ENCODE results near the gene PKP4.

The PKP4 gene

DNA sequence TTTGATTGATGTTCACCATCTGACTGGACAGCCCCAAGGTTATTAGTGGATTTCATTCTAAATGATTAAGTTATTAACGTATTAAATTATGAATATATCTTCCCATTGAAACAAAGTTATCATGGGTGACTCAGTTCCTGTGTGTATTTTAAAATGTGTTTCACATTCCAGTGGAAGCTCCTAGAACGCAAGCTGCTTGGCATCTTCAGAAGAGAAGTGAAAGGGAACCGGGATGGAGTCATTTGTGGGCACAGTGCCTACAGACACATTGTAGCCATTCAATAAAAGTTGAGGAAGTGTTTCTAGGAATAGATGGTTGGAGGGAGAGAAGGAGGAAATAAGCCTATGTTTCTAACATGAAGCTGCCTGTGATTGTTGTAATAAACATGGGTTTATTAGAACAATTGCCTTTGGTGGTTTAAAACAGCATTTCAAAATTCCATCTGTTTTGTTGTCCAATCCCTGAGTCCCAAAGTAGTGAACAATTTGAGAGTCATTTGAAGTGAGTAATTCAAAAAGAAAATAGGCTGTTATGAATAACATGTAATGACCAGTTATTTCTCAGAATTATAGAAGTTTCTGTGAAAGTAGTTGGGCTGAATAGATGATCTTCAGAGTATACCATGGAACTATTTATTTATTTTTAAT is 143.5 kb downstream of the PKP4 start:
- DNase-seq (ENCODE audit: low read depth in 2 of 2) = no peak

DNA sequence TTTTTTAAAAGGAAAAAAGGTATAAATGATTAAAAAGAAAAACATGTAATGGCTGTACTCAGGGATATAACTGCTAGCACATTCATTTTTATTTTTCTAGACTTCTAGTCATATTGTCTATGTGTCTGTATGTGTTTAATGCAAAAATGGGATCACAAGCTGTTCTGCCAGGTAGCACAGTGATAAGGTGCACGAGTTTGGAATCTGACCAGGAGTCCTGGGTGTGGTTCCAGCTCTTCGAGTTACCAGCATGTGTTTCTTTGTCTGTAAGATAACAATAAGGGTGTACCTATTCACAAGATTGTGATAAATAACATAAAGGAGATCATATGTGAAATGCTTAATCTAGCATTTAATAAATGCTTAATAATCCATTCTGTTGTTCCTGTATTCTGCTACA is 145.3 kb downstream of the PKP4 start:
- no peak for DNase-seq (ENCODE audit: low read depth in 2 of 2)

DNA sequence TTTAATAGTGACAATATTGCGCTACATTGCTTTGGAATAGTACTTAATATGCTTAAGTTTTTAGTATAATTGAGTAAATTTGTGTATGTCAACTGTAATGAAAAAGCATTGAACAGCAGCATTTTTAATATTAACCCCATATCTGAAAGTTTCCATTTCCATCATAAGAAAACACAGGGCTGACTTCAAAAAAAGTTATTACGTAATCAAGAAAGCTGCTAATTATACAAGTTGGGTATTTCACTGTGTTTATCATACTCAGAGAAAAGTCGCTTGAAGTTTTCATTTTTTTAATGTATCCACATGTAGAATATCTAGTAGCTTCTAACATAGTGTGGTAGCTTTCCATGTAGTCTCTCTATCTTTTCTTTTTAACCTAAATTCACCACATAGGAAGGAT is 146.5 kb downstream of the PKP4 start:
- DNase-seq (ENCODE audit: low read depth in 2 of 2) = no peak

DNA sequence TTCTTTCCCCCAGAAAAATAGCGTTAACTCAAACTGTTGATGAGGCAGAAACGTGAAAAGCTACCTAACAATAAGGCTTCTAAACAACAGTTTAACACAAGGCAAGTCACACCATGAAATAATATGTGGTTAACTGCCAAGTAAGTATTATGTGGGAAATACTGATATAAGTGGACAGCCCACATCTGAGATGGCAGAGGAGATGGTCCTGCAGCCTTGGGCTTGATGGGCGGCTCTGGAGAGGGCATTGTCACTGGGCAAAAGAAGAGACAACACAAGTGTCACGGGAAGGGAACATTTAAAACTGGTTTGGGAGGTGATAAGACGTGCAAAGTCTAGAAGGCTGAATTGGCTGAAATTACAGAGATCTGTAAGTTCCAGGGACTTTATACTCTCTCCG is 147.2 kb downstream of the PKP4 start:
- no peak for DNase-seq (ENCODE audit: low read depth in 2 of 2)

DNA sequence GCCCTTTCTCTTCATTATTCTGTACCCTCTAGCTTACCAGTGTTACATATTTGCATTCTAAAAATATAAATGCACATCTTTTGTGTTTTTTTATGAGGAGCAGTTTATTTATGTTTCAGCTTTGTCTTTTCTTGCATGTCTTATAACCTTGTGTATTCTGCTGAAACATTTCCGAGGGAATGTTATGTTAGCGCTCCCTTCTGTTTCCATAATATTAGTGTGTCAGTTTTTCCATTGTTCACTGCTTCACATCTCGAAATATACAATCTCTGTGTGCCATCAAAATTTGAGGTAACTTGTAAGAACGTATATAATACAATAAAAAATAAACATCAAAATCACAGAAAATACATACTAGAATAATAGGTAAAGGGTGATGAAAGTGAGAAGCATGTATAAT is 153.3 kb downstream of the PKP4 start:
- no peak for DNase-seq (ENCODE audit: low read depth in 2 of 2)

DNA sequence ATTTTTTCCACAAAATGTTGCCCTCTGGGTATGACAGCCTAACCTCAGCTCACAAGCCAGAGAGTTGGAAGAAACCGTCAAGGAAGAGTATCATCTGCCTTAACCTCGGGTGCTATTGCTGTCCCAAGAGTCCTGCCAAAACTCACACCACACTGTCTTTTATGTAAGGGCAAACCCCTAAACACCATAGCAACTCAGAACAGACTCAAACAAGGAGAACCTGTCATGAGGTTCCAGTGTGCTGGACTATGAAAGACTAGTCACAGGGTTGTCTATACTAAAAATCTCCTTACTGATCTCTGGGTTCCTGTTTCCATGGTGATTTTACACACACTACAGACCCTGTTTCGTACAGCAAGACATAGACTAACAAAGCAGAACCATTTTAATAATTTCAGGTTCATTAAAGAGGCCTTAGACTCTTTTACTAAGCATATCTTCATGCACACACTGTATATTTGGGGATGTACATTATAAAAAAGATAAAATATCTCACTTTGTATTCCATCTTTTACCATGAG is 159.8 kb downstream of the PKP4 start:
- DNase-seq (ENCODE audit: low read depth in 2 of 2) = no peak

DNA sequence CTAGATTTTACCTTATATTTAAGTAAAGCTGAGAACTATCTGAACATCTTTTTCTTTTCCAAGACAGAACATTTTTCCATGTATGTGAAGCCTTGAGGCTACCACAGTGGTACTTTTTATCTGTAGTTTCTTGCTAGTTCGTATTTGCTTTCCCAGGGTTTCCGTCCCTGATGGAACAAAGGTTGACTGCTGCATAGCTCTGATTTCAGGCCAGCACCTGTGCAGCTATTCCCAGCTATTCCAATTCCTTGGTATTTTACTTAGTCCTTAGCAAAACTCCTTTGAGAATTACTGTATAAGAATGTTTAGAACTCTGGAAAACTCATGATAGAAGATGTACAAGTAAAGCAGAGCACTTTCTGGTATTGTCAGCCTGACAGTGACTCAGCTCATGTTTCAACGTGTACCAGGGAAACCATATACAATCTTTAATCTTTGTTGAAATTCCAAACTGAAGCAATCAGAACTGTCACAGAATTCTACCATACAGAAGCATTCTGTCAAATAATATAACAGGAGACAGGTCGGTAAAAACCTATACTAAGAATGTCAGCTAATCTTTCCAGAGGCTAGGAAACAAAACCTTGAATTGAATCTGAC is 162.2 kb downstream of the PKP4 start:
- DNase-seq (ENCODE audit: low read depth in 2 of 2) = no peak

DNA sequence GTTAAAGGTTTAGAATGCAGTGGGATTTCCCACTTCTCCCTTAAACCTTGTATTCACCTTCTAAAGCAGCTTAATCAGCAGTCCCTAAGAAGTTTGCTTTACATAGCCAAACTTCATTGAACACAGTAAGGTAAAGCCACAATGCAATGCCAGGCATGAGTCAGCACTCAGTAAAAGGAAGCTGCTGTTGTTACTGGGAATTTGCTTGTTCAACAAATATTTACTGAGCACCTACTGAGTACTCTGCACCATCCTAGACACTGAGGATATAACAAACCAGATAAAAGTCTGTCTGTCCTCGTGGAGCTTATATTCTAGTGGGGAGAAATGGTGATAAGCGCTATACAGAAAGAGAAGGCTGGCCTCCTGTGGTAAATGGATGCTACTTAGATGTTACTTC is 162.7 kb downstream of the PKP4 start:
- no peak for DNase-seq (ENCODE audit: low read depth in 2 of 2)

DNA sequence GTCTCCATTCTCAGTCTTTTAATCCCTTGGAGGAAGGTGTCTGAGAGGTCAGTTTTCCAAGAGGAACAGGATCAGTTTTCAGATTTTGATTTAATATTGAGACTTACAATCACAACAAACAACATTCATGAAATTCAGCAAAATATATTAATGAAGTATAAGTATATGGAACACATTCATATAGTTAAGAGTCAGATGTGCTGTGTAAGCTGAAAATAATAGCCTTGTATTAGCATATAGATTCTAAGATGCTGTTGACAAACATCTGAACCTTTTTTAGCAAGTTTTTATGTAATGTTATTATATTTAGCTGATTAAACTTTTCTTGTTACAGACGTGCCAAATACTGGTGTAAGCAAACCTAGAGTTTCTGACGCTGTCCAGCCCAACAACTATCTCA is 163.9 kb downstream of the PKP4 start:
- no peak for DNase-seq (ENCODE audit: low read depth in 2 of 2)

DNA sequence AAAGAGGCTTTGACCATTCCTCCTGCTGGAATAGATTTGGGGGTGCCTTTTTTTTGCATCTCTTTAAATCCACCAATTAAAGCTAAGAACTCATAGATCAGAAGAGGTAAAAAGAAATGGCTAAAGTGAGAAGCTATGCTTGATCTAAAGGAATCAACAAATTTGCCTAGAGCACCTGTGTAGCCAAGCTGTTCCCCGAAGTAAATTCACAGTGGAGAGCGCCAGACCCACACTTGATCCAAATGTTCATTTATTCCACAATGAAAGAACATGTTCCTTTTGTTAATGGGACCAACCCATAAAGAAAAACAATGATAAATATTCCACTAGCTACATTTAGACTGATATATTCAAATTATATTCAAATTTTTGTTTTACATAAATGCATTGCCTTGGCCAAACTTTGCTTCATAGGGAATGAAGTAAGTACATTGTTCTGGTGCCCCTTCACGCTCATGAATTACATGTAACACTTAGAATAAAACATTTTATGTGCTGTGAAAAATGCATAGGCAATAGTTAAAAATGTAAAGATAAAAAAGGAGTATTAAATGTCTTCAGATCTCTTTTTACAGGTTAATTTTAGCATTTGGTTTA is 167.4 kb downstream of the PKP4 start:
- no peak for DNase-seq (ENCODE audit: low read depth in 2 of 2)

DNA sequence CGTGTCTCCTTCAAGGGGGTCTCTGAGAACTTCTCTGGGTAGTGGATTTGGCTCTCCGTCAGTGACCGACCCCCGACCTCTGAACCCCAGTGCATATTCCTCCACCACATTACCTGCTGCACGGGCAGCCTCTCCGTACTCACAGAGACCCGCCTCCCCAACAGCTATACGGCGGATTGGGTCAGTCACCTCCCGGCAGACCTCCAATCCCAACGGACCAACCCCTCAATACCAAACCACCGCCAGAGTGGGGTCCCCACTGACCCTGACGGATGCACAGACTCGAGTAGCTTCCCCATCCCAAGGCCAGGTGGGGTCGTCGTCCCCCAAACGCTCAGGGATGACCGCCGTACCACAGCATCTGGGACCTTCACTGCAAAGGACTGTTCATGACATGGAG is 168.2 kb downstream of the PKP4 start:
- no peak for DNase-seq (ENCODE audit: low read depth in 2 of 2)

DNA sequence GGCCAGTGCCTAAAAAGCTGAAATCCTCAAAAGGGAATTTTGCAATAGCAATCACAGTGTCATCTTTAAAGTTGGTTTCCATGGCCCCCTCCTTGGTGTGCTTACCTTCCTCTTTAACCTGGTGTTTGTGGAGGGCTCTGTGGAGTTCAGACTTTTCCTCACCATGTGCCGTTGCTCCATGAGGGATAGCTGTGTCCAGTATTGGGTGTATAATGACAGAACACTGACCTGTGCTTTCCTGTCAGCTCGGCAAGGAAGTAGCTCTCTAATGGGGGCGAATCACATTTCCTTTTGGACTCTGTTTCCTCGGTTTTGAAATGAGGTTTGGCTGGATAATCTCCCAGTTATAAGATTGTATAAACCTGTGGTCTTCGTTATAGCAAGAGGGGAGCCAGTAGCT is 172.4 kb downstream of the PKP4 start:
- no peak for DNase-seq (ENCODE audit: low read depth in 2 of 2)

DNA sequence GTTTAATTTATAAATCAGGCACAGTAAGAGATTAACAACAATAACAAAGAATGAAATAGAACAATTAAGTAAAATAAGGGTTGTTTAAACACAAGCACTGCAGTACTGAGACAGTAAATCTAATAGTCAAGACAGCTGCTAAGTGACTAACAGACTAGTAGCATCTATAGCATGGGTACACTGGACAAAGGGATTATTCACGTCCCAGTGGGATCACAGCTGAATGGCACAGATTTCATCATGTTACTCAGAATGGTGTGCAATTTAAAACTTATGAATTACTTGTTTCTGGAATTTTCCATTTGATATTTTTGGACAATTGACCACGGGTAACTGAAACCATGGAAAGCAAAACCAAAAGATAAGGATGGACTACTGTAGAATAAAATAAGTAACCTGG is 176.5 kb downstream of the PKP4 start:
- no peak for DNase-seq (ENCODE audit: low read depth in 2 of 2)

DNA sequence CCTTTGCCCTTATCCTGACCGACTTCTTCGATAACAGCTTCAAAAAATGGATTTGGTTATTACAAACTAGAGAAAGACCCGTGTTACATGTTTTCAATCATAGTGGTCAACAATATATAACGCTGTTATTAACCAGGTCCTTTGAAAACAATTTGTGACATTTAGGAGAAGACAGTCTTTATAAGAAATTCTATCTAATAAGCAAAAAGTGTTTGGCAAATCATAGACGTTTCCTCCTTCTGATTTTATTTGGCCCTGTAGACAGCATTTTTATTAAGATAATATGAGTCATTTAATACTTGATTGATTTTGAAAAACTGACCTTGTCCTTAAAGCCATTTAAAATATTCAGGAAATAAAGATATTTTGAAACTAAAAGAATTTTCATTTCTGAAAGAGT is 177.9 kb downstream of the PKP4 start:
- DNase-seq (ENCODE audit: low read depth in 2 of 2) = no peak

DNA sequence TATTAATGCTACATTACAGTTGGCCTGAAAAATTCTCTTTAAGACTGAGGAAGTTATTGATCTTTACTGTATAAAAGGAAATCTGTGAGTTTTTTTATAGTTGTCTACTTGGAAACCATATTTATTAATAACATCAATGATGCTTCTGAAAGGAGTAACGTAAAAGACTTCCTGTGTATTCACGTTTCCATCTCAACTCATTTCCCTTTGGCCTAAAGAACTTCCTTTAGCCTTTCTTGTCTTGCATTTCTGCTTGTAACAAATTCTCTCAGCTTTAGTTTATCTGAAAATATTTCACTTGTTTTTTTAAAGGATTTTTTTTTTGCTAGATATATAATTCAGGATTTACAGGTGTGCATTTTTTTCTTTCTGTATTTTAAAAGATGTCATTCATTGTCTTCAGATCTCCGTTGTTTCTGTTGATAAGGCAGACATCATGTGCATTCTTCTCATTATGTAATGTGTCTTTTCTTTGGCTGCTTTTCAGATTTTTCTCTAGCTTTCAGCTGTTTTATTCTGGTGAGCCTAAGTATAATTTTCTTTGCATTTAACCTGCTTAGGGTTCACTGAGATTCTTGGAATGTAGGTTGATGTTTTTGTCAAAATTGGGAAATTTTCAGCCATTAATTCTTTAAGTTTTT is 179.3 kb downstream of the PKP4 start:
- no peak for DNase-seq (ENCODE audit: low read depth in 2 of 2)

DNA sequence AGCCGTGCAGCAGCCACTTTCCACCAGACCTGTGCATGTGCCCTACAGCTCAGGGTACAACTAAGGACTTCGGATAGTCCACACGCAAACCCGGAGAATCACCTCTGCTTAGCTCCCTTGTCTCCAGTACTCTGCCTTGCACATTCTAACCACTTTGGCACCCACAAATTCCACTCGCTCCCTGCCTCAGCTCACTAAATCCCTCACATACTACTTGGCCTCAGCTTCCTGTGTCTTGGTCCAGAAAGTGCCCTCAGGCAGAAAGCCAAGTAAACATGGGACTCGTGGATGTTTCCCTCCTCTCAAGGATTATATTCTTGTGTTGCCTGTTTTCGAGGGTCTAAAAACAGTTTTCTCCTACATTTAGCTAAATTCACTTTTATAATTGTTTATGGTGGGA is 180.6 kb downstream of the PKP4 start:
- no peak for DNase-seq (ENCODE audit: low read depth in 2 of 2)

DNA sequence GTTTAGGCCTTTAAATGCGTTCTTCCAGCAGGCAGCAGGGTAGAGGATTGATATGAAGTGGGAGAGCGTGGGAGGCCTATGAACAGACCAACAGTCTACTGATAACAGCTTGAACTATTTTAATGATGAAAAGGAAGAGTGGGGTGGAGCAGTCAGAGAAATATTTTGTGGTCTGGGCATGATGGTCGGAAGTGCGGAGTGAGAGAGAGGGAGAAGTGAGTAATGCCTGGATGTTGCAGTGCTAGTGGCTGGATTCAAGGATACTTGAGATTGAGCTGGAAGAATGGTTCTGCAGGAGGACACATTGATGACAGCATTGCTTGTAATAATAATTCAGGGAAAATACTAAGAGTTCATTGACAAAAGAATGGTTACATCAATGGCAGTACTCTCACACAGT is 187.4 kb downstream of the PKP4 start:
- no peak for DNase-seq (ENCODE audit: low read depth in 2 of 2)

DNA sequence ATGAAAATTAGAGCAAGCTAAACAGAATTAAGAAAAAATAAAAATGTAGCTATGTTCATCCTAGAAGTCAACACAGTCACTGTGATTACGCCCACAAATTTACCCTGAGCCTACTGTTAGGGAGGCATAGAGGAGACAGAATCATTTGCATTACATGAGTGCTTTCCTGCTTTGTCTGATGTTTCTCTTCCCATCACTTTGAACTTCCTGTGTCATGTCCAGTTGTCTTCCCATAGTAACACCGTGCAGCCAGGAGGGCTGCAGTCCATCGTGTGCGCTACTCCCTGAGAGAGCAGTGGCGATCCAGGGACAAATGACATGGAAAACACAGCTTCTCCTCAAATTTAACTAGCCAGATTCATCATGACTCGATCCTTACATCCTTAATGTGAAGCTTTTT is 188.5 kb downstream of the PKP4 start:
- no peak for DNase-seq (ENCODE audit: low read depth in 2 of 2)

DNA sequence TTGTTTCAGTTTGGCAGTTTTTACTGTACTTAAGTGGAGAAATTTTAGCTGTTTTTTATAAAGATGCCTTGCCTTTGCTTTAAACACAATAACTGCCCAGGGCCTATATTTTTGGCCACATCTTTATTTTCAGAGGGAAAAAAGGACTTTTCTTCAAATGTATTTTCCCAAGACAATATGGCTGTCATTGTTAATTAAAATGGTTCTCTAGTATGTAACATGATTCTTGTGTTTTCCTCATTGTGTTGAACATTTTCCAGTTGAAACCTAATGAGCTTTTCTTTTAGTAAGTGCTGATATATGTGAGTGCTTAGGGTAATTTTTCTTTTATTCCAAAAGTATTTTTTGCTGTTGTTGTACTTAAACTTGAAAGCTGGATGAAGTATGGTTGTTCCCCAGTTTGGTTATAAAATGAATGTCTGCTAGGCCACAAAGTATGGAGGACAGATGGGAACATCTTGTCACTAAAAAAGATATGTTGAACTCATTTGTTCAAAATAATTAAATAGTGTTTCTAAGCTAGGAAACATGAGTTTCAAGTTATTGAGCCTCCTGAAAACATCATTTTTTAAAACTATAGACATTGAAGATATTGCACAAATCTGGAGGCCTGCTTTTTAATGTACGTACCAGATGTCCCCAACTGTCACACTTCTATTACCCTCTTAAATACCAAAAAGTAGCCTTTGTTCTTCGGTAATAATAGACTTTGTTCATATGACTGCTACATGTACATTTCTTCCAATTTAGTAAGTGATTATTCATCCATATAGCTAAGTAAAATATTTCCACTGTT is 190.9 kb downstream of the PKP4 start:
- no peak for DNase-seq (ENCODE audit: low read depth in 2 of 2)

DNA sequence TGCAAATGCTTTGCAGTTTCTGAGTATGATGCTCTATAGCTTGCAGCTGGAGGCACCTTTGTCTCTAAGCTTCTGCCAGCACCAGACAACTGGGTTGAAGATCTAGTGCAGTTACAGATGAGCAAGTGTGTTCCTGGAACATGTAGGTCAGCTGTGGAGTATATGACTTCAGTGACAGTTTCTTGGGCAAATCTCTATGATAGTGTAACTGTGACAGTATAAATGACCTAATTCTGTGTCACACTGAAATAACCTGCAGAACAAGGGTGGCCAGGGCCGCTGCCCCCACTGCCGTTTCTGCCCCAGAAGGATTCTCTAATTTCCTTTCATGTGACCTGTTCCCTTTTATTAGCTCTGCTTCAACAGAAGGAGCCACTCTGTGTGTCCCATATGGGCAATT is 193.1 kb downstream of the PKP4 start:
- no peak for DNase-seq (ENCODE audit: low read depth in 2 of 2)

DNA sequence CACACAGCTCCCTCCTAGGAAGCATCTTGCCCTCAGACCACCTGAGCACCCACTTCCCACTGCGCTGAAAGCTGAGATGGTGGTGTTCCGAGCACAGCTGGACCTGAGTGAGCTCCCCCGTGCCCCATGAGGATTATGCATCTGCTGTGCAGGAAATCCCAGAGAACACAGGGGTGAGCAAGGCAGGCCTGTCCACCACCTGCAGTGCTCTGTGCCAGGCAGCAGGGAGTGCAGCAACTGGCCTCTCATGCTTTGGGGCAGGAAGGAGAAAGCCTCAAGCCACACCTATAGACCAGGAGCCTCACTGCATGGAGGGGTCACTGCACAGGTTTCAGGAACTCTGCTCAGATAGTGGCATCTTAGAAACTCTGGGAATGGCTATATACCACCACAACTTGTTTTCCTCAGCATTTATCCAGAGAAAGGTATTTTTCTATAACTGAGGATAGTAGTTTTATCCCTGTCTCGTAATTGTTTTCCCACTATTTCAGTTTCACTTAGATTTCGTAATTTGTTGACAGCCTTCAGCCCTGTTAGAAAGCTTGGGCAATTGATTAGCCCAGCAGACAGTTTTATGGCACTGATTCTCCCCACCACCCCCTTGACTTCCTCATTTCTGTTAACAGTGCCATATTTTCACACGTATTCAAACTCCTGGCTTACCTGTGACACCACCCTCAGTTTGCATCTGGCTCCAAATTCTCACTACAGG is 194.1 kb downstream of the PKP4 start:
- DNase-seq (ENCODE audit: low read depth in 2 of 2) = no peak

All from stimulated activated CD4-positive, alpha-beta T cell treated with anti-CD3 and anti-CD28 coated beads, Interleukin-15, amount 100 ng/mL, for 48 hours (primary cell).